GM12878 (cell line): ENCODE results near the gene JPH4. TPM values are rescaled to one million over a fixed set of nuclear protein-coding genes. Genes with fewer than 3 reads are reported as not detected.

Experiments
- ATAC-seq: fragments of 200-7000 bp; cut with Tn5 transposase; 3 replicates; pipeline ENCODE4 v1.9.1; 2020; ENCODE audit warnings: mild to moderate bottlenecking, moderate library complexity
- BruUV-seq: library from RNA; stranded (reverse); fragments of 400-500 nt; replicated peaks from 2 replicates; lab custom pipeline; 2021; lab: Mats Ljungman, UMichigan
- CTCF ChIA-PET: fragments of 300-600 bp; sonication (Branson Sonifier 250); formaldehyde crosslinking; extraction: SDS; loops from one replicate; lab custom pipeline; 2021; ENCODE audit warnings: inconsistent platforms; lab: Yijun Ruan, JAX
- POLR2A ChIA-PET: fragments of 350-600 bp; formaldehyde crosslinking; extraction: SDS; loops from one replicate; lab custom pipeline; 2021; ENCODE audit warnings: inconsistent platforms; lab: Charles Lee
- RAD21 ChIA-PET: fragments of 300-600 bp; sonication (Branson Sonifier 250); formaldehyde crosslinking; loops from one replicate; lab custom pipeline; 2023; ENCODE audit warnings: antibody characterized with exemption; ENCODE audit not compliant: unreplicated experiment; lab: Charles Lee
- SMC1A ChIA-PET: fragments of 300-600 bp; sonication (Branson Sonifier 250); formaldehyde crosslinking; loops from one replicate; lab custom pipeline; 2023; ENCODE audit not compliant: unreplicated experiment, uncharacterized antibody; lab: Charles Lee
- DNase-seq: peaks from one replicate; pipeline ENCODE4 v3.0.0-alpha.2; 2011; ENCODE audit warnings: low read depth, low spot score
- FAIRE-seq: peaks from 3 replicates; lab custom pipeline; 2011; peaks lifted over from hg19 to GRCh38; lab: Jason Lieb, UNC
- H2AFZ ChIP-seq: 2 replicates; pipeline ENCODE4 v1.6.0; 2011; ENCODE audit warnings: low read depth, low read length, control low read depth; ENCODE audit not compliant: control insufficient read depth
- H3K27ac ChIP-seq: 2 replicates; pipeline ENCODE4 v1.5.1; 2011; ENCODE audit warnings: control low read depth; ENCODE audit not compliant: control insufficient read depth, insufficient read depth
- H3K27me3 ChIP-seq, 2 experiments: replicated peaks in 1 of 2; 2 replicates each; pipeline versions ENCODE4 v1.6.0 to v1.6.1; 2011; ENCODE audit warnings: low read length in 1 of 2; ENCODE audit not compliant: control insufficient read depth in 2 of 2, insufficient read depth in 2 of 2
- H3K36me3 ChIP-seq, 2 experiments: 2 replicates each; pipeline ENCODE4 v1.5.1; 2011; ENCODE audit warnings: low read length in 1 of 2; ENCODE audit not compliant: control insufficient read depth in 2 of 2, insufficient read depth in 2 of 2
- H3K4me1 ChIP-seq: 2 replicates; pipeline ENCODE4 v1.6.1; 2011; ENCODE audit warnings: mild to moderate bottlenecking, low read length, moderate library complexity, mixed read lengths; ENCODE audit not compliant: control insufficient read depth, insufficient read depth
- H3K4me2 ChIP-seq: 2 replicates; pipeline ENCODE4 v1.6.0; 2011; ENCODE audit warnings: control low read depth; ENCODE audit not compliant: control insufficient read depth, insufficient read depth
- H3K4me3 ChIP-seq: fragments of 200-600 bp; sonication (generic); 2 replicates; pipeline ENCODE4 v1.5.1; 2016
- H3K79me2 ChIP-seq: 2 replicates; pipeline ENCODE4 v1.6.0; 2011; ENCODE audit warnings: low read length; ENCODE audit not compliant: control insufficient read depth, insufficient read depth
- H3K9ac ChIP-seq: 2 replicates; pipeline ENCODE4 v1.8.0; 2011; ENCODE audit warnings: low read length, control low read depth, mixed read lengths; ENCODE audit not compliant: control insufficient read depth, insufficient read depth
- H3K9me3 ChIP-seq: replicated peaks from 3 replicates; pipeline ENCODE4 v1.5.1; 2011; ENCODE audit warnings: mild to moderate bottlenecking, low read length; ENCODE audit not compliant: control insufficient read depth, insufficient read depth
- H4K20me1 ChIP-seq: 2 replicates; pipeline ENCODE4 v1.6.0; 2011; ENCODE audit not compliant: control insufficient read depth, insufficient read depth
- BACH1 ChIP-seq: fragments of 450-650 bp; IDR thresholded peaks from 2 replicates; pipeline ENCODE4 v1.6.1; 2017; ENCODE audit warnings: mild to moderate bottlenecking, borderline replicate concordance
- LARP7 ChIP-seq: fragments of 450-650 bp; IDR thresholded peaks from 2 replicates; pipeline ENCODE4 v1.6.1; 2017; ENCODE audit warnings: mild to moderate bottlenecking
- MEF2B ChIP-seq: fragments of 450-650 bp; IDR thresholded peaks from 2 replicates; pipeline ENCODE4 v1.6.1; 2018; ENCODE audit warnings: mild to moderate bottlenecking, moderate library complexity; ENCODE audit not compliant: partially characterized antibody, poor library complexity, severe bottlenecking
- NBN ChIP-seq: fragments of 450-650 bp; IDR thresholded peaks from 2 replicates; pipeline ENCODE4 v1.6.1; 2016
- NKRF ChIP-seq: fragments of 450-650 bp; conservative IDR thresholded peaks from 2 replicates; pipeline ENCODE4 v1.6.1; 2017; ENCODE audit warnings: mild to moderate bottlenecking, moderate library complexity
- NR2F1 ChIP-seq: fragments of 450-650 bp; conservative IDR thresholded peaks from 2 replicates; pipeline ENCODE4 v1.6.1; 2017; ENCODE audit warnings: mild to moderate bottlenecking
- POLR2AphosphoS2 ChIP-seq: IDR thresholded peaks from 2 replicates; pipeline ENCODE4 v1.6.1; 2011; ENCODE audit warnings: low read depth, mild to moderate bottlenecking, low read length, improper control_type of control experiment, moderate library complexity
- SMAD1 ChIP-seq: fragments of 450-650 bp; IDR thresholded peaks from 2 replicates; pipeline ENCODE4 v1.6.1; 2018; ENCODE audit warnings: mild to moderate bottlenecking, low read depth; ENCODE audit not compliant: partially characterized antibody
- TAF1 ChIP-seq: IDR thresholded peaks from 2 replicates; pipeline ENCODE4 v1.6.1; 2011; ENCODE audit warnings: mild to moderate bottlenecking, low read depth, low read length, borderline replicate concordance
- TCF7 ChIP-seq: IDR thresholded peaks from 2 replicates; pipeline ENCODE4 v1.6.1; 2014; ENCODE audit warnings: antibody characterized with exemption, borderline replicate concordance
- WGBS: methylation state at CpG from one replicate; pipeline ENCODE4 v1.1.6; 2016; ENCODE audit warnings: low lambda C conversion rate; ENCODE audit not compliant: insufficient replicate concordance, insufficient coverage; ENCODE audit errors: missing lambda C conversion rate; 5-methylcytosine and 5-hydroxymethylcytosine counted together
- in situ Hi-C: fragments of 300-500 bp; cut with MboI; formaldehyde crosslinking; loops from 9 replicates; pipeline ENCODE4 v1.14.3; 2018; ENCODE audit warnings: mixed read lengths
- intact Hi-C: fragments of 100-400 bp; cut with micrococcal nuclease; formaldehyde crosslinking; loops from one replicate; pipeline ENCODE4 v1.14.2; 2022; ENCODE audit not compliant: unreplicated experiment
- polyA plus RNA-seq, 11 experiments: library from polyadenylated mRNA; depleted of rRNA in 4 of 11; unstranded in 6 of 11; stranded (reverse) in 5 of 11; fragments of >200 nt; fragmentation: Nextera tagmentation in 4 of 11; fragmentation: Illumina TruSeq in 1 of 11; extraction: Ambion mirVana in 4 of 11; extraction: Trizol in 1 of 11; gene quantifications; 1 replicate in 1 of 11; 2 replicates in 10 of 11; pipeline versions ENCODE4 v1.2.1 to v1.2.3, GENCODE V29; 2011 to 2016; ENCODE audit warnings: inconsistent platforms in 2 of 11, missing spikeins in 2 of 11, low read depth in 1 of 11
- total RNA-seq, 4 experiments: library from RNA; depleted of rRNA in 3 of 4; stranded (reverse); fragments of >200 nt in 3 of 4; fragmentation: Illumina TruSeq in 1 of 4; extraction: Trizol in 1 of 4; gene quantifications; 2 replicates each; pipeline versions ENCODE4 v1.2.1 to v1.2.3, GENCODE V29; 2013 to 2021
- TF ChIP-seq, protein P1 (sequence below): fragments of 450-650 bp; IDR thresholded peaks from 2 replicates; pipeline ENCODE4 v1.6.1; 2018; ENCODE audit warnings: mild to moderate bottlenecking, low read depth, moderate library complexity; ENCODE audit not compliant: partially characterized antibody
- TF ChIP-seq, protein P2 (sequence below): fragments of 450-650 bp; formaldehyde crosslinking; IDR thresholded peaks from 2 replicates; pipeline ENCODE4 v1.5.0; 2022; ENCODE audit warnings: mild to moderate bottlenecking, missing genetic modification characterization

The JPH4 gene
- total and polyA plus RNA-seq, 10 of the 15 experiments (the other 5 are each of a cell fraction or from before 2014, with no cell fraction given), result 0.48 to 10.3 (median 3.8) TPM

- H2AFZ ChIP-seq, result no peak overlapping the region
- no TSS peak for BruUV-seq
- ChIA-PET RAD21 (interaction anchor here (1.1 kb wide), 1 partner anchor 11 kb away, joined by 3 read pairs; no protein-coding TSS in a partner anchor), POLR2A (interaction anchor here (0.5 to 0.6 kb wide), 2 partner anchors 27 to 81 kb away, joined by 3 to 10 read pairs; no protein-coding TSS in a partner anchor), SMC1A (interaction anchor here (0.5 to 0.8 kb wide), 2 partner anchors 68 to 399 kb away, joined by 3 read pairs; no protein-coding TSS in a partner anchor), CTCF (interaction anchor here (11.4 kb wide), 1 partner anchor 14 kb away, joined by 131 read pairs; no protein-coding TSS in a partner anchor)
- no peak overlapping the region for H3K4me2 ChIP-seq
- H3K79me2 ChIP-seq, result no peaks in the 10 kb centered on the region
- no peak overlapping the region for H3K4me3 ChIP-seq
- no peaks in the 10 kb centered on the region for H3K36me3 ChIP-seq
- ATAC-seq, result no peak
- intact Hi-C loops (no loop called here), in situ Hi-C loops (no loop called here)
- FAIRE-seq, result no peak
- H3K4me1 ChIP-seq, result no peaks in the 10 kb centered on the region
- H3K27ac ChIP-seq, result no peak overlapping the region
- H4K20me1 ChIP-seq, result no peaks in the 10 kb centered on the region
- 64% methylated on average over 10 of the region's 10 CpGs for WGBS
- no peak overlapping the region for H3K9ac ChIP-seq
- DNase-seq, result no peak
- TF ChIP-seq, protein P1, sequence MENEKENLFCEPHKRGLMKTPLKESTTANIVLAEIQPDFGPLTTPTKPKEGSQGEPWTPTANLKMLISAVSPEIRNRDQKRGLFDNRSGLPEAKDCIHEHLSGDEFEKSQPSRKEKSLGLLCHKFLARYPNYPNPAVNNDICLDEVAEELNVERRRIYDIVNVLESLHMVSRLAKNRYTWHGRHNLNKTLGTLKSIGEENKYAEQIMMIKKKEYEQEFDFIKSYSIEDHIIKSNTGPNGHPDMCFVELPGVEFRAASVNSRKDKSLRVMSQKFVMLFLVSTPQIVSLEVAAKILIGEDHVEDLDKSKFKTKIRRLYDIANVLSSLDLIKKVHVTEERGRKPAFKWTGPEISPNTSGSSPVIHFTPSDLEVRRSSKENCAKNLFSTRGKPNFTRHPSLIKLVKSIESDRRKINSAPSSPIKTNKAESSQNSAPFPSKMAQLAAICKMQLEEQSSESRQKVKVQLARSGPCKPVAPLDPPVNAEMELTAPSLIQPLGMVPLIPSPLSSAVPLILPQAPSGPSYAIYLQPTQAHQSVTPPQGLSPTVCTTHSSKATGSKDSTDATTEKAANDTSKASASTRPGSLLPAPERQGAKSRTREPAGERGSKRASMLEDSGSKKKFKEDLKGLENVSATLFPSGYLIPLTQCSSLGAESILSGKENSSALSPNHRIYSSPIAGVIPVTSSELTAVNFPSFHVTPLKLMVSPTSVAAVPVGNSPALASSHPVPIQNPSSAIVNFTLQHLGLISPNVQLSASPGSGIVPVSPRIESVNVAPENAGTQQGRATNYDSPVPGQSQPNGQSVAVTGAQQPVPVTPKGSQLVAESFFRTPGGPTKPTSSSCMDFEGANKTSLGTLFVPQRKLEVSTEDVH, result no peak
- TF ChIP-seq NBN (no peak), LARP7 (no peak), BACH1 (no peak), NR2F1 (no peak), TAF1 (no peak), TCF7 (no peak), NKRF (no peak), MEF2B (no peak), SMAD1 (no peak), POLR2AphosphoS2 (no peak)
- TF ChIP-seq, protein P2, sequence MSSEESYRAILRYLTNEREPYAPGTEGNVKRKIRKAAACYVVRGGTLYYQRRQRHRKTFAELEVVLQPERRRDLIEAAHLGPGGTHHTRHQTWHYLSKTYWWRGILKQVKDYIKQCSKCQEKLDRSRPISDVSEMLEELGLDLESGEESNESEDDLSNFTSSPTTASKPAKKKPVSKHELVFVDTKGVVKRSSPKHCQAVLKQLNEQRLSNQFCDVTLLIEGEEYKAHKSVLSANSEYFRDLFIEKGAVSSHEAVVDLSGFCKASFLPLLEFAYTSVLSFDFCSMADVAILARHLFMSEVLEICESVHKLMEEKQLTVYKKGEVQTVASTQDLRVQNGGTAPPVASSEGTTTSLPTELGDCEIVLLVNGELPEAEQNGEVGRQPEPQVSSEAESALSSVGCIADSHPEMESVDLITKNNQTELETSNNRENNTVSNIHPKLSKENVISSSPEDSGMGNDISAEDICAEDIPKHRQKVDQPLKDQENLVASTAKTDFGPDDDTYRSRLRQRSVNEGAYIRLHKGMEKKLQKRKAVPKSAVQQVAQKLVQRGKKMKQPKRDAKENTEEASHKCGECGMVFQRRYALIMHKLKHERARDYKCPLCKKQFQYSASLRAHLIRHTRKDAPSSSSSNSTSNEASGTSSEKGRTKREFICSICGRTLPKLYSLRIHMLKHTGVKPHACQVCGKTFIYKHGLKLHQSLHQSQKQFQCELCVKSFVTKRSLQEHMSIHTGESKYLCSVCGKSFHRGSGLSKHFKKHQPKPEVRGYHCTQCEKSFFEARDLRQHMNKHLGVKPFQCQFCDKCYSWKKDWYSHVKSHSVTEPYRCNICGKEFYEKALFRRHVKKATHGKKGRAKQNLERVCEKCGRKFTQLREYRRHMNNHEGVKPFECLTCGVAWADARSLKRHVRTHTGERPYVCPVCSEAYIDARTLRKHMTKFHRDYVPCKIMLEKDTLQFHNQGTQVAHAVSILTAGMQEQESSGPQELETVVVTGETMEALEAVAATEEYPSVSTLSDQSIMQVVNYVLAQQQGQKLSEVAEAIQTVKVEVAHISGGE (CRISPR knock-in tag), result no peak
- no peaks in the 10 kb centered on the region for H3K27me3 ChIP-seq
- H3K9me3 ChIP-seq, result no peaks in the 10 kb centered on the region
These were observed 32.0 kb downstream of the JPH4 start for GRCh38 chr14:23546450-23547035.
